ENCODE data around the gene KMO.

- TF ChIP-seq POLR2A (IDR thresholded peaks at IDR 0.05) (no peak), CTCF (IDR thresholded peaks at IDR 0.05) (no peak)
These were observed 57.3 kb downstream of the KMO start for GRCh38 chr1:241589521-241589920.

Measured in adrenal gland (tissue), 5 donors.